ENCODE results near the gene NDUFA13. TPM values are rescaled to one million over a fixed set of nuclear protein-coding genes. Genes with fewer than 3 reads are reported as not detected.

NDUFA13 gene
- total RNA-seq, 1 experiment from 2014 or later = 489 TPM

- Histone ChIP-seq H4K8ac (replicated peaks; ENCODE audit: insufficient read length, low read depth, low read length) (no peak overlapping the region), H2BK12ac (ENCODE audit: insufficient read length, low read depth, low read length) (no peak overlapping the region), H3K9ac (ENCODE audit: extremely low read depth, insufficient read length, low read length) (no peak overlapping the region), H3K18ac (ENCODE audit: insufficient read length, low read depth, low read length) (no peak overlapping the region), H2BK20ac (ENCODE audit: low read depth, low read length, poor library complexity, severe bottlenecking) (no peak overlapping the region), H2AK5ac (ENCODE audit: insufficient read length, low read length) (no peak overlapping the region), H3K4me2 (ENCODE audit: insufficient read depth, insufficient read length, low read length) (peak overlapping the region; percentile 74), H3K79me1 (ENCODE audit: insufficient read depth, low read depth, low read length, poor library complexity, severe bottlenecking) (no peaks in the 10 kb centered on the region), H3K27ac (ENCODE audit: insufficient read length, low read depth, low read length) (no peak overlapping the region), H3T11ph (ENCODE audit: low read length) (no peak overlapping the region), H3K14ac (ENCODE audit: insufficient read depth, low read length) (no peak overlapping the region), H3K56ac (ENCODE audit: insufficient read length, low read depth, low read length) (no peak overlapping the region), H3K9me3 (ENCODE audit: control insufficient read depth, low read depth, low read length) (no peaks in the 10 kb centered on the region), H4K91ac (ENCODE audit: insufficient read length, low read depth, low read length) (no peak overlapping the region), H2AFZ (ENCODE audit: low read length) (no peak overlapping the region), H3K23me2 (ENCODE audit: insufficient read length, low read depth, low read length, poor library complexity, severe bottlenecking) (peaks cover 14% of the 10 kb centered on the region), H3K4me1 (ENCODE audit: insufficient read depth, low read length) (no peaks in the 10 kb centered on the region), H2BK5ac (ENCODE audit: insufficient read length, low read length) (no peak overlapping the region), H3K27me3 (ENCODE audit: insufficient read depth, low read length) (peaks cover 2% of the 10 kb centered on the region; the same call in 1 of the 2 replicates), H4K20me1 (ENCODE audit: control insufficient read depth, insufficient read depth, insufficient read length) (no peaks in the 10 kb centered on the region), H2BK120ac (ENCODE audit: low read depth, low read length, poor library complexity, severe bottlenecking) (no peak overlapping the region), H3K4ac (ENCODE audit: low read depth, low read length) (no peak overlapping the region), H4K5ac (ENCODE audit: insufficient read length, low read depth, low read length) (no peak overlapping the region), H3K23ac (ENCODE audit: insufficient read length, low read depth, low read length) (no peak overlapping the region), H3K79me2 (ENCODE audit: insufficient read depth, low read length) (no peaks in the 10 kb centered on the region), H2BK15ac (ENCODE audit: low read depth, low read length) (no peak overlapping the region)
- TF ChIP-seq, protein P1, sequence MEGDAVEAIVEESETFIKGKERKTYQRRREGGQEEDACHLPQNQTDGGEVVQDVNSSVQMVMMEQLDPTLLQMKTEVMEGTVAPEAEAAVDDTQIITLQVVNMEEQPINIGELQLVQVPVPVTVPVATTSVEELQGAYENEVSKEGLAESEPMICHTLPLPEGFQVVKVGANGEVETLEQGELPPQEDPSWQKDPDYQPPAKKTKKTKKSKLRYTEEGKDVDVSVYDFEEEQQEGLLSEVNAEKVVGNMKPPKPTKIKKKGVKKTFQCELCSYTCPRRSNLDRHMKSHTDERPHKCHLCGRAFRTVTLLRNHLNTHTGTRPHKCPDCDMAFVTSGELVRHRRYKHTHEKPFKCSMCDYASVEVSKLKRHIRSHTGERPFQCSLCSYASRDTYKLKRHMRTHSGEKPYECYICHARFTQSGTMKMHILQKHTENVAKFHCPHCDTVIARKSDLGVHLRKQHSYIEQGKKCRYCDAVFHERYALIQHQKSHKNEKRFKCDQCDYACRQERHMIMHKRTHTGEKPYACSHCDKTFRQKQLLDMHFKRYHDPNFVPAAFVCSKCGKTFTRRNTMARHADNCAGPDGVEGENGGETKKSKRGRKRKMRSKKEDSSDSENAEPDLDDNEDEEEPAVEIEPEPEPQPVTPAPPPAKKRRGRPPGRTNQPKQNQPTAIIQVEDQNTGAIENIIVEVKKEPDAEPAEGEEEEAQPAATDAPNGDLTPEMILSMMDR (conservative IDR thresholded peaks at IDR 0.05) = no peak
- Mint-ChIP-seq H3K9me3 (no peaks in the 10 kb centered on the region; a peak in 1 of 5 replicates), H3K4me3 (peak overlapping the region; percentile 33 to 44; a peak in 2 of 5 replicates), H3K4me1 (peaks cover 7 to 15% of the 10 kb centered on the region in 2 experiments), H3K36me3 (ENCODE audit: insufficient read depth in 1 of 3, low read depth in 3 of 3) (peaks cover 2 to 4% (median 2%) of the 10 kb centered on the region in 3 experiments; a peak in 4 of 7 replicates), H3K27ac (peak overlapping the region in 1 of 3 experiments; percentile 70; a peak in 1 of 7 replicates), H3K27me3 (ENCODE audit: low read depth) (peaks cover 25% of the 10 kb centered on the region)
- DNase-seq = peak; percentile 94
- no CpG with 5 or more reads among the region's 74 CpGs for WGBS (ENCODE audit: extremely low coverage, insufficient read length, low lambda C conversion rate)
Measured at GRCh38 chr19:19540064-19540714, 24.2 kb downstream of the NDUFA13 start.

Data from H9 (cell line).